HepG2 (cell line): ENCODE results near the gene PDIA2. TPM values are rescaled to one million over a fixed set of nuclear protein-coding genes. Genes with fewer than 3 reads are reported as not detected.

Experiments used
- ATAC-seq: fragments of 200-7000 bp; cut with Tn5 transposase; 3 replicates; pipeline ENCODE4 v1.9.1; 2020; ENCODE audit warnings: mild to moderate bottlenecking, moderate library complexity
- BruUV-seq: library from RNA; stranded (reverse); fragments of 400-500 nt; replicated peaks from 2 replicates; lab custom pipeline; 2021; lab: Mats Ljungman, UMichigan
- CTCF ChIA-PET: fragments of 300-600 bp; formaldehyde crosslinking; extraction: SDS; loops from one replicate; lab custom pipeline; 2021; ENCODE audit warnings: low total read pairs, inconsistent platforms, low intra/inter-chr PET ratio; lab: Yijun Ruan, JAX
- POLR2A ChIA-PET: fragments of 350-600 bp; sonication (Branson Sonifier 250); formaldehyde crosslinking; loops from one replicate; lab custom pipeline; 2020; ENCODE audit warnings: antibody characterized with exemption, inconsistent platforms; lab: Yijun Ruan, JAX
- DNase-seq: peaks from one replicate; pipeline ENCODE4 v3.0.0-alpha.2; 2015; ENCODE audit warnings: low spot score
- FAIRE-seq: peaks from 3 replicates; lab custom pipeline; 2011; peaks lifted over from hg19 to GRCh38; lab: Jason Lieb, UNC
- H2AFZ ChIP-seq: one replicate; pipeline ENCODE4 v1.6.1; 2011; ENCODE audit warnings: low read length, inconsistent platforms
- H3K27ac ChIP-seq: fragments of 300-600 bp; 3 replicates; pipeline ENCODE4 v1.8.0; 2011; ENCODE audit warnings: mixed run types, mild to moderate bottlenecking, mixed read lengths, low read length, inconsistent platforms; ENCODE audit not compliant: insufficient read depth; ENCODE audit errors: extremely low read length
- H3K27me3 ChIP-seq, 2 experiments: fragments of 200-600 bp in 1 of 2; 2 replicates in 1 of 2; 3 replicates in 1 of 2; pipeline versions ENCODE4 v1.6.0 to v1.8.0; 2011; ENCODE audit warnings: low read length in 2 of 2, mild to moderate bottlenecking in 2 of 2, moderate library complexity in 2 of 2, inconsistent platforms in 1 of 2; ENCODE audit not compliant: insufficient read depth in 2 of 2, control insufficient read depth in 1 of 2
- H3K36me3 ChIP-seq, 2 experiments: fragments of 200-600 bp in 1 of 2; replicated peaks in 1 of 2; 2 replicates in 1 of 2; 3 replicates in 1 of 2; pipeline versions ENCODE4 v1.5.1 to v1.8.0; 2011; ENCODE audit warnings: low read length in 2 of 2, inconsistent platforms in 1 of 2; ENCODE audit not compliant: insufficient read depth in 2 of 2, control insufficient read depth in 1 of 2
- H3K4me1 ChIP-seq: 2 replicates; pipeline ENCODE4 v1.5.1; 2012; ENCODE audit warnings: low read length, inconsistent platforms; ENCODE audit not compliant: insufficient read depth
- H3K4me2 ChIP-seq: 2 replicates; pipeline ENCODE4 v1.6.0; 2011; ENCODE audit warnings: low read depth, low read length, inconsistent platforms
- H3K4me3 ChIP-seq, 3 experiments: fragments of 200-600 bp in 1 of 3; sonication (generic), shearing (Covaris generic) in 1 of 3; replicated peaks in 1 of 3; 2 replicates each; pipeline ENCODE4 v1.5.1; 2011 to 2016; ENCODE audit warnings: low read length in 3 of 3, inconsistent platforms in 2 of 3, low read depth in 2 of 3, mild to moderate bottlenecking in 2 of 3, control low read depth in 1 of 3, mixed read lengths in 1 of 3; ENCODE audit not compliant: insufficient read depth in 1 of 3
- H3K79me2 ChIP-seq: one replicate; pipeline ENCODE4 v1.6.1; 2011; ENCODE audit warnings: low read length, inconsistent platforms; ENCODE audit not compliant: insufficient read depth
- H3K9ac ChIP-seq: 2 replicates; pipeline ENCODE4 v1.6.0; 2011; ENCODE audit warnings: mild to moderate bottlenecking, low read depth, low read length, inconsistent platforms; ENCODE audit not compliant: insufficient read depth
- H3K9me3 ChIP-seq: 2 replicates; pipeline ENCODE4 v1.5.1; 2012; ENCODE audit warnings: mild to moderate bottlenecking, low read length
- H4K20me1 ChIP-seq: 2 replicates; pipeline ENCODE4 v1.6.0; 2011; ENCODE audit warnings: inconsistent platforms, mild to moderate bottlenecking, low read length, moderate library complexity; ENCODE audit not compliant: insufficient read depth
- FOXK1 ChIP-seq: sonication (generic); formaldehyde crosslinking; IDR thresholded peaks from 2 replicates; pipeline ENCODE4 v1.4.0; 2020; ENCODE audit warnings: low read depth, missing genetic modification reagents, borderline replicate concordance
- HNRNPUL1 ChIP-seq: fragments of 200-400 bp; formaldehyde crosslinking; IDR thresholded peaks from 2 replicates; pipeline ENCODE4 v1.6.1; 2017; ENCODE audit warnings: low read depth, mild to moderate bottlenecking, low read length, moderate library complexity
- KLF12 ChIP-seq: sonication (generic); formaldehyde crosslinking; IDR thresholded peaks from 2 replicates; pipeline ENCODE4 v1.4.0; 2020; ENCODE audit warnings: missing genetic modification reagents, borderline replicate concordance
- MBD4 ChIP-seq: IDR thresholded peaks from 2 replicates; pipeline ENCODE4 v1.6.1; 2012; ENCODE audit warnings: low read length, inconsistent platforms, borderline replicate concordance
- RFX1 ChIP-seq: fragments of 450-650 bp; IDR thresholded peaks from 2 replicates; pipeline ENCODE4 v1.6.1; 2017
- SETDB1 ChIP-seq: sonication (generic); formaldehyde crosslinking; IDR thresholded peaks from 2 replicates; pipeline ENCODE4 v1.5.1; 2020; ENCODE audit warnings: missing genetic modification reagents, mild to moderate bottlenecking, borderline replicate concordance
- SIX4 ChIP-seq: sonication (generic); formaldehyde crosslinking; IDR thresholded peaks from 2 replicates; pipeline ENCODE4 v1.4.0; 2020; ENCODE audit warnings: missing genetic modification reagents
- STAT5B ChIP-seq: sonication (generic); formaldehyde crosslinking; IDR thresholded peaks from 2 replicates; pipeline ENCODE4 v1.4.0; 2020; ENCODE audit warnings: missing genetic modification reagents
- ZMYM2 ChIP-seq: sonication (generic); formaldehyde crosslinking; IDR thresholded peaks from 2 replicates; pipeline ENCODE4 v1.8.0; 2022; ENCODE audit warnings: mild to moderate bottlenecking, missing genetic modification reagents
- ZMYM4 ChIP-seq: sonication (generic); formaldehyde crosslinking; IDR thresholded peaks from 2 replicates; pipeline ENCODE4 v1.8.1; 2023; ENCODE audit warnings: mild to moderate bottlenecking, missing genetic modification reagents
- ZNF337 ChIP-seq: sonication (generic); formaldehyde crosslinking; IDR thresholded peaks from 2 replicates; pipeline ENCODE4 v1.5.1; 2020; ENCODE audit warnings: missing genetic modification reagents, low read depth, mild to moderate bottlenecking, borderline replicate concordance
- WGBS: methylation state at CpG from one replicate; pipeline ENCODE4 v1.1.6; 2017; ENCODE audit warnings: low lambda C conversion rate; 5-methylcytosine and 5-hydroxymethylcytosine counted together
- in situ Hi-C: cut with HindIII; loops from 2 replicates; pipeline ENCODE4 v1.10.0; 2017; ENCODE audit warnings: low pct_unique_long_range_greater_than_20kb; ENCODE audit not compliant: extremely low pct_ligation_motif_present
- intact Hi-C: fragments of 100-400 bp; cut with micrococcal nuclease; formaldehyde crosslinking; loops from one replicate; pipeline ENCODE4 v1.10.0; 2022; ENCODE audit not compliant: unreplicated experiment
- polyA plus RNA-seq, 8 experiments: library from polyadenylated mRNA; depleted of rRNA in 3 of 8; stranded (reverse) in 7 of 8; unstranded in 1 of 8; fragments of >200 nt; fragmentation: Illumina TruSeq in 4 of 8; extraction: Trizol in 4 of 8; gene quantifications; 2 replicates each; pipeline versions ENCODE4 v1.2.1 to v1.2.3, GENCODE V29; 2011 to 2016; ENCODE audit warnings: low read depth in 4 of 8, missing spikeins in 1 of 8, mixed read lengths in 1 of 8; ENCODE audit not compliant: insufficient read depth in 1 of 8
- total RNA-seq, 5 experiments: library from RNA; depleted of rRNA; stranded (reverse); fragments of >200 nt; fragmentation: Illumina TruSeq; extraction: Trizol; gene quantifications; 2 replicates each; pipeline ENCODE4 v1.2.3, GENCODE V29; 2016; ENCODE audit warnings: low read depth in 1 of 5
- TF ChIP-seq, protein P1 (sequence below), 2 experiments: sonication (generic) in 1 of 2; formaldehyde crosslinking in 1 of 2; IDR thresholded peaks; 2 replicates each; pipeline versions ENCODE4 v1.6.1 to v1.9.0; 2014 to 2022; ENCODE audit warnings: antibody characterized with exemption in 1 of 2, borderline replicate concordance in 1 of 2, inconsistent platforms in 1 of 2, low read depth in 1 of 2, missing genetic modification reagents in 1 of 2
- TF ChIP-seq, protein P2 (sequence below): sonication (generic); formaldehyde crosslinking; IDR thresholded peaks from 2 replicates; pipeline ENCODE4 v1.5.0; 2020; ENCODE audit warnings: missing genetic modification reagents
- TF ChIP-seq, protein P3 (sequence below): sonication (generic); formaldehyde crosslinking; IDR thresholded peaks from 2 replicates; pipeline ENCODE4 v1.4.0; 2020; ENCODE audit warnings: missing genetic modification reagents

The PDIA2 gene
- total and polyA plus RNA-seq, 2 of the 13 experiments (the other 11 are each of a cell fraction or from before 2014, with no cell fraction given) = 0.35 to 1.9 TPM

DNA sequence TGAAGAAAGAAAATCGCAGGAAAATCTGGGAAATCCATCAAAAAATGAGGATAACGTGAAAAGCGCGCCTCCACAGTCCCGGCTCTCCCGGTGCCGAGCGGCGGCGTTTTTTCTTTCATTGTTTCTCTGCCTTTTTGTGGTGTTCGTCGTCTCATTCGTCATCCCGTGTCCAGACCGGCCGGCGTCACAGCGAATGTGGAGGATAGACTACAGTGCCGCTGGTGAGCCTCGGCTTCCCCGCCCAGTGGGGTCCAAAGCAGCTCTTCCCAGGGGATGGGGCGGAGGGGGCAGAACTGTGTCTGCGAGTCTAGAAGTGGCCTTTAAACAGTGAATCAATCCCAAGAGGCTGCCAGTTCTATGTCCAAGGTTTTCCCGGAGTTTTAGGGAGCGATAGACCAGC is 28.5 kb upstream of the PDIA2 start (continued):
- no peak for TF ChIP-seq FOXK1 (CRISPR knock-in tag)
- TF ChIP-seq RFX1 = no peak
- TF ChIP-seq, protein P1, sequence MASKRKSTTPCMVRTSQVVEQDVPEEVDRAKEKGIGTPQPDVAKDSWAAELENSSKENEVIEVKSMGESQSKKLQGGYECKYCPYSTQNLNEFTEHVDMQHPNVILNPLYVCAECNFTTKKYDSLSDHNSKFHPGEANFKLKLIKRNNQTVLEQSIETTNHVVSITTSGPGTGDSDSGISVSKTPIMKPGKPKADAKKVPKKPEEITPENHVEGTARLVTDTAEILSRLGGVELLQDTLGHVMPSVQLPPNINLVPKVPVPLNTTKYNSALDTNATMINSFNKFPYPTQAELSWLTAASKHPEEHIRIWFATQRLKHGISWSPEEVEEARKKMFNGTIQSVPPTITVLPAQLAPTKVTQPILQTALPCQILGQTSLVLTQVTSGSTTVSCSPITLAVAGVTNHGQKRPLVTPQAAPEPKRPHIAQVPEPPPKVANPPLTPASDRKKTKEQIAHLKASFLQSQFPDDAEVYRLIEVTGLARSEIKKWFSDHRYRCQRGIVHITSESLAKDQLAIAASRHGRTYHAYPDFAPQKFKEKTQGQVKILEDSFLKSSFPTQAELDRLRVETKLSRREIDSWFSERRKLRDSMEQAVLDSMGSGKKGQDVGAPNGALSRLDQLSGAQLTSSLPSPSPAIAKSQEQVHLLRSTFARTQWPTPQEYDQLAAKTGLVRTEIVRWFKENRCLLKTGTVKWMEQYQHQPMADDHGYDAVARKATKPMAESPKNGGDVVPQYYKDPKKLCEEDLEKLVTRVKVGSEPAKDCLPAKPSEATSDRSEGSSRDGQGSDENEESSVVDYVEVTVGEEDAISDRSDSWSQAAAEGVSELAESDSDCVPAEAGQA (IDR thresholded peaks at IDR 0.05; ENCODE audit: low read depth) = no peak
- TF ChIP-seq, protein P1 (CRISPR knock-in tag; IDR thresholded peaks at IDR 0.05; ENCODE audit: borderline replicate concordance) = no peak

DNA sequence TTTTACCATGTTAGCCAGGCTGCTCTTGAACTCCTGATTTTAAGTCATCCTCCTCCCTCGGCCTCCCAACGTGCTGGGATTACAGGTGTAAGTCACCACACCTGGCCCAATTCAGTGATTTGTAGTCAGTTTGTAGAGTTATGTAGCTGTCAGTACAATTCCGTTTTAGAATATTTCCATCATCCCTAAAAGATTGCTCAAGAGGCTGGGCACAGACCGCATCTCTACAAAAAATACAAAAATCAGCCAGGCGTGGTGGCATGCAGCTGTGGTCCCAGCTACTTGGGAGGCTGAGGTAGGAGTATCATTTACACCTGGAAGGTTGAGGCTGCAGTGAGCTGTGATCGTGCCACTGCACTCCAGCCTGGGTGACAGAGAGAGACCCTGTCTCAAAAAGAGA is 27.8 kb upstream of the PDIA2 start:
- ChIA-PET POLR2A (no interaction called here), CTCF (no interaction called here)
- Histone ChIP-seq H4K20me1 (no peaks in the 10 kb centered on the region), H2AFZ (no peak overlapping the region), H3K36me3 (peaks cover 9 to 38% of the 10 kb centered on the region in 2 experiments; a peak in 4 of 5 replicates), H3K4me1 (no peaks in the 10 kb centered on the region; the same call in 1 of the 2 replicates), H3K9ac (no peak overlapping the region), H3K27me3 (no peaks in the 10 kb centered on the region), H3K79me2 (no peaks in the 10 kb centered on the region), H3K9me3 (no peaks in the 10 kb centered on the region), H3K4me3 (no peak overlapping the region), H3K27ac (no peak overlapping the region), H3K4me2 (no peak overlapping the region)
- no peak for TF ChIP-seq HNRNPUL1
- TF ChIP-seq, protein P2, sequence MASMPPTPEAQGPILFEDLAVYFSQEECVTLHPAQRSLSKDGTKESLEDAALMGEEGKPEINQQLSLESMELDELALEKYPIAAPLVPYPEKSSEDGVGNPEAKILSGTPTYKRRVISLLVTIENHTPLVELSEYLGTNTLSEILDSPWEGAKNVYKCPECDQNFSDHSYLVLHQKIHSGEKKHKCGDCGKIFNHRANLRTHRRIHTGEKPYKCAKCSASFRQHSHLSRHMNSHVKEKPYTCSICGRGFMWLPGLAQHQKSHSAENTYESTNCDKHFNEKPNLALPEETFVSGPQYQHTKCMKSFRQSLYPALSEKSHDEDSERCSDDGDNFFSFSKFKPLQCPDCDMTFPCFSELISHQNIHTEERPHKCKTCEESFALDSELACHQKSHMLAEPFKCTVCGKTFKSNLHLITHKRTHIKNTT = no peak
- TF ChIP-seq ZMYM4 = no peak
- no peak for TF ChIP-seq STAT5B
- TF ChIP-seq MBD4 = no peak
- TF ChIP-seq, protein P3, sequence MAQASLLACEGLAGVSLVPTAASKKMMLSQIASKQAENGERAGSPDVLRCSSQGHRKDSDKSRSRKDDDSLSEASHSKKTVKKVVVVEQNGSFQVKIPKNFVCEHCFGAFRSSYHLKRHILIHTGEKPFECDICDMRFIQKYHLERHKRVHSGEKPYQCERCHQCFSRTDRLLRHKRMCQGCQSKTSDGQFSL = no peak
- no peak for TF ChIP-seq SETDB1 (CRISPR knock-in tag)
- no peak for TF ChIP-seq ZMYM2 (CRISPR knock-in tag)
- no peak for TF ChIP-seq KLF12 (CRISPR knock-in tag)
- TF ChIP-seq SIX4 (CRISPR knock-in tag) = no peak
- no peak for TF ChIP-seq ZNF337 (CRISPR knock-in tag)
- ATAC-seq (no peak), FAIRE-seq (no peak), DNase-seq (no peak)
- in situ Hi-C loops (no loop called here), intact Hi-C loops (no loop called here)
- WGBS = 98% methylated on average over 6 of the region's 6 CpGs
- no TSS peak for BruUV-seq
